ENCODE measurements around the gene KCNQ1OT1. TPM values are rescaled to one million over a fixed set of nuclear protein-coding genes. Genes with fewer than 3 reads are reported as not detected.

The KCNQ1OT1 gene
- total and polyA plus RNA-seq, 2 experiments from 2014 or later, result 2.3 to 8.8 TPM

- H3K4me3 ChIP-seq, result no peak overlapping the region
- H3K27me3 ChIP-seq, result no peaks in the 10 kb centered on the region
- no peak overlapping the region for H3K27ac ChIP-seq
- H3K9me3 ChIP-seq (ENCODE audit: low read depth), result no peaks in the 10 kb centered on the region
- no peak for TF ChIP-seq CTCF (IDR thresholded peaks at IDR 0.05; ENCODE audit: low read depth, low read length)
- DNase-seq (ENCODE audit: low read depth in 1 of 2, low spot score in 1 of 2), result no peak
- no peaks in the 10 kb centered on the region for H3K36me3 ChIP-seq
- peaks cover 10% of the 10 kb centered on the region for H3K4me1 ChIP-seq (ENCODE audit: low read depth)
Measured at GRCh38 chr11:2714871-2715270, 15.1 kb upstream of the KCNQ1OT1 start.

GRCh38 chr11:2714463-2714800 is 14.6 kb upstream of the KCNQ1OT1 start:
- H3K4me1 ChIP-seq (ENCODE audit: low read depth), result peaks cover 10% of the 10 kb centered on the region
- no peaks in the 10 kb centered on the region for H3K36me3 ChIP-seq
- H3K4me3 ChIP-seq, result no peak overlapping the region
- H3K27me3 ChIP-seq, result no peaks in the 10 kb centered on the region
- no peak for TF ChIP-seq CTCF (IDR thresholded peaks at IDR 0.05; ENCODE audit: low read depth, low read length)
- H3K9me3 ChIP-seq (ENCODE audit: low read depth), result no peaks in the 10 kb centered on the region
- no peak for DNase-seq (ENCODE audit: low read depth in 1 of 2, low spot score in 1 of 2)
- H3K27ac ChIP-seq, result no peak overlapping the region

GRCh38 chr11:2713661-2714462 is 14.1 kb upstream of the KCNQ1OT1 start:
- no peaks in the 10 kb centered on the region for H3K27me3 ChIP-seq
- H3K4me1 ChIP-seq (ENCODE audit: low read depth), result peaks cover 10% of the 10 kb centered on the region
- no peak overlapping the region for H3K27ac ChIP-seq
- no peak for DNase-seq (ENCODE audit: low read depth in 1 of 2, low spot score in 1 of 2)
- H3K4me3 ChIP-seq, result no peak overlapping the region
- no peaks in the 10 kb centered on the region for H3K9me3 ChIP-seq (ENCODE audit: low read depth)
- TF ChIP-seq CTCF (IDR thresholded peaks at IDR 0.05; ENCODE audit: low read depth, low read length), result no peak
- H3K36me3 ChIP-seq, result no peaks in the 10 kb centered on the region

GRCh38 chr11:2713094-2713493 is 13.3 kb upstream of the KCNQ1OT1 start:
- TF ChIP-seq CTCF (IDR thresholded peaks at IDR 0.05; ENCODE audit: low read depth, low read length), result no peak
- Histone ChIP-seq H3K27me3 (no peaks in the 10 kb centered on the region), H3K36me3 (no peaks in the 10 kb centered on the region), H3K4me1 (ENCODE audit: low read depth) (peaks cover 10% of the 10 kb centered on the region), H3K27ac (no peak overlapping the region), H3K4me3 (no peak overlapping the region), H3K9me3 (ENCODE audit: low read depth) (no peaks in the 10 kb centered on the region)
- DNase-seq (ENCODE audit: low read depth in 1 of 2, low spot score in 1 of 2), result no peak

- H3K9me3 ChIP-seq (ENCODE audit: low read depth), result no peaks in the 10 kb centered on the region
- no peaks in the 10 kb centered on the region for H3K36me3 ChIP-seq
- H3K27me3 ChIP-seq, result no peaks in the 10 kb centered on the region
- DNase-seq (ENCODE audit: low read depth in 1 of 2, low spot score in 1 of 2), result peak in 1 of 2 donors; percentile 53
- H3K4me1 ChIP-seq (ENCODE audit: low read depth), result peaks cover 4% of the 10 kb centered on the region
- H3K27ac ChIP-seq, result no peak overlapping the region
- TF ChIP-seq CTCF (IDR thresholded peaks at IDR 0.05; ENCODE audit: low read depth, low read length), result no peak
- H3K4me3 ChIP-seq, result no peak overlapping the region
Measured at GRCh38 chr11:2711161-2711560, 11.4 kb upstream of the KCNQ1OT1 start.

All from cardiac muscle cell (in vitro differentiated cells and primary cell).